HG02885 (cell line): ENCODE data around the gene MLX.
A peak's percentile ranks its signal among the peaks of the same experiment; 100 is the strongest.
"Not testable (repeated sequence)": the region's sequence is repeated elsewhere in the genome, so short reads cannot be mapped to it uniquely, and the experiment has no call there.

Experiments used
- ATAC-seq: cut with Tn5 transposase; IDR thresholded peaks from one replicate; pipeline ENCODE4 v1.9.1; 2021; ENCODE audit warnings: mild to moderate bottlenecking; ENCODE audit not compliant: unreplicated experiment, poor library complexity

MLX gene

GRCh38 chr17:42577140-42577531 is 10.2 kb downstream of the MLX start:
- no peak for ATAC-seq

- peak; percentile 77 for ATAC-seq
Measured at GRCh38 chr17:42577532-42578281, 10.8 kb downstream of the MLX start, which contains the start of gene PSMC3IP. PSMC3IP (minus strand) TSS chr17:42577729; CDS start chr17:42577686, 43 bp downstream.

DNA sequence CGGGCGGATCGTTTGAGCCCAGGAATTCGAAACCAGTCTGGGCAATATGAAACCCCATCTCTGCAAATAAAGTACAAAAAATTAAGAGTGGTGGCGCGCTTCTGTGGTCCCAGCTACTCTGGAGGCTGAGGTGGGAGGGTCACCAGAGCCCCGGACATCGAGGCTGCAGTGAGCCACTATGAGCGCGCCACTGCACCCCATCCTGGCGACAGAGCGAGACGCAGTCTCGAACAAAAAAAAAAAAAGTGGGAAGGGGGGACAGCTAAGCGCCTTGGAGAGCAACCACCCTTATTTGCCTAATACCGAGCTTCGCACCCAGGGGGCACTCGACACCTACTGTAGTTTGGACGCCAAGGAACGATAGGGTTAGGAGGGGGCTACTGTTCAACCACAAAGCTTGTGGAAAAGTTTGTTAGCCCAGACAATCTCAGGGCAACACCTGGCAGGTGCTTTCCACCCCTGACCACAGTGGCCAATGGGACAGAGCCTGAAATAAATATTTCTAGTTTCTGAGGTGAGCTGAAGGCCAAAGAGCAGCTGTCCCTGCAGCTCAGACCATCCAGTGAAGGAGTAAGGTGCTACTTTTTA is 11.5 kb downstream of the MLX start:
- ATAC-seq = peak; percentile 57

- ATAC-seq = no peak
Measured at GRCh38 chr17:42579794-42580551, 13.1 kb downstream of the MLX start.

GRCh38 chr17:42581744-42582270 is 14.9 kb downstream of the MLX start:
- no peak for ATAC-seq

- ATAC-seq = no peak
Measured at GRCh38 chr17:42584880-42585279, 18.0 kb downstream of the MLX start.

- ATAC-seq = no peak
Measured at GRCh38 chr17:42585353-42585752, 18.5 kb downstream of the MLX start.

DNA sequence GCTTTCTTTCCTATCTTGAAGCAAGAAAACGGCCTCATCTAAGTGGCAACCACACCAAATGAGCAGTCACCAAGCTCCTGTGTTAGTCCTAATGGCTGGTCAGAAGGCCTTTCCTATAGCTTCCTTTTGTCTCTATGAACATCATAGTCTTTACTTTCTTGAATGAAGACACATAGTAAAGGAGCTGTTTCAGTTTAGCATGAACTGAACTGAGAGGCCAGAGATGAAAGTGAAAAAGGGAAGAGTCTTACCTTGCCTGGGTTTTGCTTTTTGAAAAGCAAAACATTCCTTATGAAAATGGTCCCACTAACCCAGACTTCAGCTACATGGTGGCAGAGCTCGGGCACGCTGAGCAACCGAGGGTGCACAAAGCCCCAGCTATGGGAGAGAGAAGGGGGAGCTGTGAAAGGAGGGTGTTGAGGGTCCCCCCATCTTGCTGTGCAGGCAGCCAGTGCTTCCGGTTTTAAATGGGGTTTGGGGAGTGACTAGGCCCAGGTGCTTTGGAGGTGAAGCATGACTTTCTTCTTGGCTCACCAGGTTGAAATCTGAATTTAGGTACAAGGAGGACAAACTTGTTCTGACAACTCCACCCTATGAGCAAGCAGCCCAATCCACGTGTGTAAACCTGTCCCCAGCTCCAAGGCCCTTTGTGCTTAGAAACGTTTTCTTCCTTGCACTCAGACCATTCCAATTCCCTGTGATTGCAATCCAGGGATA is 19.8 kb downstream of the MLX start:
- no peak for ATAC-seq

- no peak for ATAC-seq
Measured at GRCh38 chr17:42590886-42591285, 24.0 kb downstream of the MLX start.

GRCh38 chr17:42591411-42591810 is 24.5 kb downstream of the MLX start:
- no peak for ATAC-seq

GRCh38 chr17:42596386-42596785 is 29.5 kb downstream of the MLX start:
- ATAC-seq = no peak

DNA sequence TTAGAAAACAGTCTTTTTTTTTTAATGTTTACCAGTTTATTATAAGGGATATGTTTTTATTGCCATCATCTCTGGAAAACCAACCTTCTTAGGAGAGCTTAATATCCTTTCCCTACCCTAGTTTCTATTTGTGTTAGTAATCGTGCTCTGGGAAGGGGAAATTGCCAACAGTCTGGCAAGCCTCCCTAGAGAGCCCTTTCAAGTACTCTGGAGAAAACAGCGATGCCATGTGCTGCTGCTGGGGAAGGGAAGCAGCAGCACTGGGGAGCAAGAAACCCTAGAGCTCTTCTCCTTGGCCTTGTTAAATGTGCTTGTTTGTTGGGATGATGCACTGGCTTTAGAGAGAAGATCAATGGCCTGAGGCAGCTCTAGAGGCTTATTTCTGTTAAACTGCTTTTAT is 32.0 kb downstream of the MLX start:
- ATAC-seq = no peak

DNA sequence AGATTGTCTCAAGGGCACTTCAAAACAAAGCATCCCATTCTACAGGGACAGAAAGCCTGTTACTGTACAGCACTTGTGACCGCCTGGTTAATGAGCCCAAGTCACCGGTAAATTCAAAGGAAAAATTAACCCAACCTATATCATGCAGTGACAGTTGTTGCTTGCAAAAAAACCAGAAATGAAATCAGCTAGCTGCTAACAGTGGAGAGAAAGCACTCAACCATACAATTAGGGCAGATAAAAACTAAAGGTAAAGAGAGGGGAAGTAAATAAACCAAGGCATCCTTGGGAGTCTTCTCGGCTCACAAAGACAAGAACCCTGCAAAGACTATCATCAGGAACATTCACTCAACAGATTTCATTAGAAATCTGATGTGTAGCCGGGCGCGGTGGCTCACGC is 36.4 kb downstream of the MLX start:
- ATAC-seq = no peak

DNA sequence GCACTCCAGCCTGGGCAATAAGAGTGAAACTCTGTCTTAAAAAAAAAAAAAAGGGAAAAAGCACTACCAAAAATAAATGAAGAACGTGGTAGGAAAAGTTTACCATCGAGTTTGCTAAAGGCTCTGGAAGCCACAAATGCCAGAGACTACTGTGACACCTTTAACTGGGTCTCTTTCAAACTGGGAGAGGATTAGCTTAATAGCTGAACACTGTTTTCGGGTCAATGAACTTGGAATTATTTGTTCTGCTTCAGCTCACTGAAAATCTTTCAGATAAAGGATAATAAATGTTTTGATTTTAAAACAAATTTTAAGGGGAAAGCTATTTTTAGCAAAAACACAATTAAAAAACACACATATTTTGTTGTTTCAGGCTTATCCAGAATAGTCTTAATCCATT is 40.9 kb downstream of the MLX start:
- ATAC-seq = no peak

- peak; percentile 33 for ATAC-seq
Measured at GRCh38 chr17:42608305-42609181, 41.6 kb downstream of the MLX start.

- peak; percentile 91 for ATAC-seq
Measured at GRCh38 chr17:42609182-42609813, 42.4 kb downstream of the MLX start, which contains the start of the genes RETREG3 and TUBG1. RETREG3 (minus strand) TSS chr17:42609374; CDS start chr17:42609324, 50 bp downstream. TUBG1 (plus strand) TSS chr17:42609683; CDS start chr17:42609738, 55 bp downstream.

DNA sequence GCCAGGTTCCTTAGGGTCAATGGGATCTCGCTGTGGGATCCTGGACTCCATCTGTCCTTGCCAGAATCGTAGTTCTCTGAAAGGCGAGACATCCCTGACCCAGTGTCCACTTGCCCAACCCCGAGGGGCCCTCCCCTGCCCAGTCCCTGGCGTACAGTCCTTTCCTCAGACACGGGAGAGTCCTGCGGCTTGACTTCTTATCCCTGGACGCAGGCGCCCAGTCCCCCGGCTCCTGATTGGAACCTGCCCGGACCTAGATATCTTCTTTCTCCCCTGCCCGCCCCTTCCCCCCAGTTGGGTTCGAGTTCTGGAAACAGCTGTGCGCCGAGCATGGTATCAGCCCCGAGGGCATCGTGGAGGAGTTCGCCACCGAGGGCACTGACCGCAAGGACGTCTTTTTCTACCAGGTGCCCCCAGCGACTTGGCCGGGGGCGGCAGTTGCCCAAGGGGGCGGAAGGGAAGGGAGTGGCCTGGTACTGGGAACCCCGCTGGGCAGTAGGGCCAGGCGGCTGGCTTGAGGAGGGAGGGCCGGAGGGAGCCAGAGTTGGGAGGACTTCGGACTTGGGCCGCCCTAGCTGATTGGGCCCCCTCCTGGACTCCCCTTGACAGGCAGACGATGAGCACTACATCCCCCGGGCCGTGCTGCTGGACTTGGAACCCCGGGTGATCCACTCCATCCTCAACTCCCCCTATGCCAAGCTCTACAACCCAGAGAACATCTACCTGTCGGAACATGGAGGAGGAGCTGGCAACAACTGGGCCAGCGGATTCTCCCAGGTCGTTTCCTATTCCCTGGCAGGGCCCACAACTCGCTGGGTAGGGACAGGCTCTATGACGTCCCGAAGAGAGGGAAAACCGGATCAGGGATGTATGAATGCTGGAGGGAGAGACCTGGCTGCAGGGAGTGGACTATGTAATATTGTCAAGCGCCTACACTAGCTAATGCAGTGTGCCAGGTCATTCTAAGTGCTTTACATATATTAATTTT is 43.2 kb downstream of the MLX start:
- not testable (repeated sequence) for ATAC-seq

- ATAC-seq = no peak
Measured at GRCh38 chr17:42612013-42612412, 45.1 kb downstream of the MLX start.
